Testis (tissue), 3 donors: ENCODE measurements around the gene TNP2. TPM values are rescaled to one million over a fixed set of nuclear protein-coding genes. Genes with fewer than 3 reads are reported as not detected.
"Not testable (repeated sequence)": the region's sequence is repeated elsewhere in the genome, so short reads cannot be mapped to it uniquely, and the experiment has no call there.

ENCODE experiments used
- DNase-seq: peaks from one replicate; pipeline ENCODE4 v3.0.0-alpha.2; 2019
- H3K27ac ChIP-seq, 2 donors: fragments of 200-600 bp; sonication (generic); one replicate each; pipeline ENCODE4 v1.5.1; 2019
- H3K27me3 ChIP-seq: fragments of 200-600 bp; sonication (generic); one replicate; pipeline ENCODE4 v1.5.1; 2019
- H3K36me3 ChIP-seq: fragments of 200-600 bp; sonication (generic); one replicate; pipeline ENCODE4 v1.5.1; 2017; ENCODE audit warnings: low read depth; ENCODE audit errors: missing control alignments
- H3K4me1 ChIP-seq: fragments of 200-600 bp; sonication (generic); one replicate; pipeline ENCODE4 v1.5.1; 2019
- H3K4me3 ChIP-seq, 2 donors: fragments of 200-600 bp; sonication (generic); one replicate each; pipeline ENCODE4 v1.5.1; 2017 to 2019
- H3K9me3 ChIP-seq: fragments of 200-600 bp; sonication (generic); one replicate; pipeline ENCODE4 v1.5.1; 2017
- CTCF ChIP-seq, 3 experiments: fragments of 450-650 bp in 2 of 3; fragments of 200-600 bp in 1 of 3; sonication (generic) in 1 of 3; IDR thresholded peaks; one replicate each; pipeline ENCODE4 v1.5.1; 2016 to 2019; ENCODE audit warnings: antibody characterized with exemption in 3 of 3, mild to moderate bottlenecking in 2 of 3, moderate library complexity in 1 of 3
- POLR2A ChIP-seq: fragments of 450-650 bp; IDR thresholded peaks from one replicate; pipeline ENCODE4 v1.6.1; 2017; ENCODE audit warnings: antibody characterized with exemption, mild to moderate bottlenecking, moderate library complexity
- WGBS, 2 donors: methylation state at CpG; one replicate each; pipeline ENCODE4 v1.1.5; 2018; 5-methylcytosine and 5-hydroxymethylcytosine counted together
- intact Hi-C: fragments of 100-400 bp; cut with DNase I; formaldehyde crosslinking; loops from one replicate; pipeline ENCODE4 v1.15.1; 2023; ENCODE audit warnings: low total_unique reads
- microRNA-seq, 2 donors: library from miRNA; unstranded; fragments of <30 nt; microRNA quantifications; one replicate each; pipeline ENCODE4, GENCODE V29; 2016; ENCODE audit warnings: borderline number of aligned reads in 2 of 2, borderline replicate concordance in 1 of 2
- polyA plus RNA-seq: library from polyadenylated mRNA; stranded (reverse); fragments of 350-450 nt; fragmentation: Illumina TruSeq; extraction: RNeasy Lipid Tissue Mini Kit (QIAGEN cat#74804); gene quantifications from one replicate; pipeline ENCODE4 v1.2.3, GENCODE V29; 2014; ENCODE audit warnings: low read depth, low replicate concordance; ENCODE audit not compliant: insufficient read depth
- small RNA-seq, 2 donors: library from RNA; depleted of rRNA; stranded (forward); fragments of <200 nt; gene quantifications; one replicate each; pipeline ENCODE3, GENCODE V24; 2016
- total RNA-seq, 2 donors: library from RNA; depleted of rRNA; stranded (reverse); fragments of >200 nt; gene quantifications; one replicate each; pipeline ENCODE4 v1.2.3, GENCODE V29; 2016

Gene TNP2
- total and polyA plus RNA-seq, 3 donors from 2014 or later, result 10.2 to 38.4 (median 29.8) TPM

GRCh38 chr16:11224096-11224893 lies 44.8 kb downstream of the TNP2 start:
- Histone ChIP-seq H3K27ac (no peak overlapping the region), H3K4me3 (no peak overlapping the region), H3K27me3 (no peaks in the 10 kb centered on the region), H3K36me3 (no peaks in the 10 kb centered on the region), H3K9me3 (no peaks in the 10 kb centered on the region), H3K4me1 (peaks cover 5% of the 10 kb centered on the region)
- 42 to 46% methylated on average over 17 to 24 of the region's 24 CpGs for WGBS, 2 donors
- DNase-seq, result peak; percentile 81
- intact Hi-C loops, result no loop called here
- TF ChIP-seq POLR2A, result no peak
- no peak for TF ChIP-seq CTCF (IDR thresholded peaks at IDR 0.05)

GRCh38 chr16:11220507-11220906 lies 48.6 kb downstream of the TNP2 start:
- H3K36me3 ChIP-seq, H3K27ac ChIP-seq, H3K4me1 ChIP-seq, DNase-seq, H3K27me3 ChIP-seq, H3K9me3 ChIP-seq, H3K4me3 ChIP-seq, intact Hi-C loops: not testable (repeated sequence)
- WGBS, 2 donors, result 49 to 52% methylated on average over 2 of the region's 2 CpGs

- WGBS, 2 donors, result 89 to 91% methylated on average over 4 of the region's 4 CpGs
- intact Hi-C loops, result no loop called here
- no peaks in the 10 kb centered on the region for H3K27me3 ChIP-seq
Measured at GRCh38 chr16:11219178-11219577, 49.9 kb downstream of the TNP2 start.

GRCh38 chr16:11218604-11218962 lies 50.5 kb downstream of the TNP2 start:
- H3K27ac ChIP-seq, result no peak overlapping the region
- intact Hi-C loops, result no loop called here
- H3K27me3 ChIP-seq, result no peaks in the 10 kb centered on the region
- no peaks in the 10 kb centered on the region for H3K4me1 ChIP-seq
- WGBS, 2 donors, result 79 to 88% methylated on average over 1 of the region's 1 CpG
- H3K4me3 ChIP-seq, result no peak overlapping the region
- no peaks in the 10 kb centered on the region for H3K9me3 ChIP-seq
- TF ChIP-seq POLR2A, result no peak
- TF ChIP-seq CTCF (IDR thresholded peaks at IDR 0.05), result peak in 2 of 3 experiments; percentile 21 to 59
- no peak for DNase-seq
- no peaks in the 10 kb centered on the region for H3K36me3 ChIP-seq

More at GRCh38 chr16:11219178-11219577, 49.9 kb downstream of the TNP2 start:
- H3K4me3 ChIP-seq, result no peak overlapping the region
- H3K4me1 ChIP-seq, result peaks cover 4% of the 10 kb centered on the region
- DNase-seq, result no peak
- H3K27ac ChIP-seq, result no peak overlapping the region
- H3K36me3 ChIP-seq, result no peaks in the 10 kb centered on the region
- no peak for TF ChIP-seq CTCF (IDR thresholded peaks at IDR 0.05)
- no peak for TF ChIP-seq POLR2A
- no peaks in the 10 kb centered on the region for H3K9me3 ChIP-seq

Small RNAs within 50 kb of the gene (microRNA-seq; reads per million reads assigned to microRNA genes)
- 0 reads per million in 2 donors for gene MIR548H2

Small RNAs within 50 kb of the gene (small RNA-seq; reads per million reads assigned to genes)
- gene MIR548H2 (0 to 0.19 reads per million in 2 donors), gene RF00019 (0 reads per million in 2 donors), gene RF00554 (0 reads per million in 2 donors)

Other genes with a start within 250 kb of the TNP2 start
- gene SOCS1, start 13.1 kb downstream of the TNP2 start, total RNA-seq, result 10 to 100 TPM; 10.7 to 16.8 TPM
- gene SOCS1, start 13.1 kb downstream of the TNP2 start, polyA plus RNA-seq, result 3.6 TPM
- 100 to 1,000 TPM; 109 to 383 TPM for gene PRM3, start 4.3 kb upstream of the TNP2 start, total RNA-seq
- 51.1 TPM for gene PRM3, start 4.3 kb upstream of the TNP2 start, polyA plus RNA-seq
- gene PRM2, start 7.2 kb upstream of the TNP2 start, total RNA-seq, result over 10,000 TPM in 1 of 2 donors, 1,000 to 10,000 TPM in 1; 3,179 to 16,461 TPM
- 12,441 TPM for gene PRM2, start 7.2 kb upstream of the TNP2 start, polyA plus RNA-seq
- gene PRM1, start 12.0 kb upstream of the TNP2 start, total RNA-seq, result over 10,000 TPM in 1 of 2 donors, 1,000 to 10,000 TPM in 1; 7,819 to 32,936 TPM
- gene PRM1, start 12.0 kb upstream of the TNP2 start, polyA plus RNA-seq, result 15,171 TPM
- 10 to 100 TPM; 26.7 to 30.6 TPM for gene RMI2, start 76.1 kb upstream of the TNP2 start, total RNA-seq
- 21.5 TPM for gene RMI2, start 76.1 kb upstream of the TNP2 start, polyA plus RNA-seq